Progenitor cell of endocrine pancreas (in vitro differentiated cells): Measurements from ENCODE around the gene GBF1. TPM values are rescaled to one million over a fixed set of nuclear protein-coding genes. Genes with fewer than 3 reads are reported as not detected.

ENCODE experiments used
- DNase-seq: peaks from one replicate; pipeline ENCODE4 v3.0.0; 2021; ENCODE audit warnings: low spot score; ENCODE audit not compliant: unreplicated experiment
- H3K27ac Mint-ChIP-seq: 2 replicates; pipeline ENCODE4 v1.8.0; 2021; ENCODE audit warnings: mild to moderate bottlenecking, moderate library complexity, mixed read lengths
- H3K27me3 Mint-ChIP-seq: 2 replicates; pipeline ENCODE4 v1.8.0; 2021; ENCODE audit warnings: mixed read lengths
- H3K36me3 Mint-ChIP-seq: 2 replicates; pipeline ENCODE4 v1.8.0; 2022; ENCODE audit warnings: mixed read lengths; ENCODE audit not compliant: insufficient read depth
- H3K4me1 Mint-ChIP-seq: 2 replicates; pipeline ENCODE4 v1.8.0; 2021; ENCODE audit warnings: low read depth, mixed read lengths
- H3K4me3 Mint-ChIP-seq: 2 replicates; pipeline ENCODE4 v1.8.0; 2021; ENCODE audit warnings: low read depth, mild to moderate bottlenecking, moderate library complexity, mixed read lengths
- H3K9me3 Mint-ChIP-seq: 2 replicates; pipeline ENCODE4 v1.8.0; 2021; ENCODE audit warnings: low read depth, mixed read lengths
- CTCF ChIP-seq: fragments of 200-600 bp; sonication (generic); IDR thresholded peaks from one replicate; pipeline ENCODE4 v1.5.0; 2021; ENCODE audit warnings: antibody characterized with exemption, mild to moderate bottlenecking; ENCODE audit not compliant: unreplicated experiment
- total RNA-seq: library from RNA; stranded (reverse); gene quantifications from 2 replicates; pipeline ENCODE4 v1.2.1, GENCODE V29; 2021

The GBF1 gene
- total RNA-seq, 1 donor from 2014 or later, result 54.6 TPM

DNA sequence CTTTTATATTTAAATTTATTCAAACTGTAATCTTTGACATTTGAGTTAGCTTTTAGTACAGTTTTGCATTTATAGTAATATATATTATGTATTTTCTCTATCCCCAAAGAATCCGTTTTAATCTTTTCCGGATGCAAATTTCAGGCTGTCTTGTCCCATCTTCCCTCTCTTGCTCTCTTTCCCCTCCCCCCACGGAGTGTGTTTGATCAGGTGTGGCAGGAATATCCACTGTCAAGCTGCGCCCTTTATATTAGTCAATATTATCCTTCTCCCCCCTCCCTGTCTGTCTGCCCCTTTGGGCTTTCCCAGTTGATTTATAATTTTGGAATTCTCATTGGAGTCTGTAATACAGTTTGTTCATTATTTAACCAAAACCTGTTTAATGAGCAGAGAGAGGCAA is 19.0 kb downstream of the GBF1 start:
- no peak overlapping the region for H3K4me3 Mint-ChIP-seq
- no peaks in the 10 kb centered on the region for H3K27me3 Mint-ChIP-seq
- TF ChIP-seq CTCF, result no peak
- H3K9me3 Mint-ChIP-seq, result no peaks in the 10 kb centered on the region
- no peak overlapping the region for H3K27ac Mint-ChIP-seq
- no peak for DNase-seq
- H3K36me3 Mint-ChIP-seq, result peaks cover 6% of the 10 kb centered on the region
- peaks cover 6% of the 10 kb centered on the region for H3K4me1 Mint-ChIP-seq

DNA sequence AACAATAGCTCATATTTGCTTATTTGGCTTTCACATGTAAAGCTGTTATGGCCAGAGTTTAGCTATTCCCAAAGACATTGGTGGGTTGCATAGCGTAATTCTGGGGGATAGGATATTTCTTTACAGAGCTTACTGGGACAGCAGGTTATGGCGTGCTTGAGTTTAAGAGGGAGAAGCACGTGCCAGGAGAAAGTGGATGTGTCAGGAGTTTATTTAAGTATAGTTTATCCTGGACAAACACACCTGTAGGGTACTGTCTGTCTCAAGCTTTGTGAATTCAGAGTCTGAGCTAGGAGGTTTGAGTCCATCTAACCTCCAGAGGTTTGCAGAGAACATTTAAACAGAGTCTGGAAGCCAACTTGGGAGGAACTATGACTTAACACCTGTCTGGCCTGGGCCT is 21.3 kb downstream of the GBF1 start:
- H3K27me3 Mint-ChIP-seq, result no peaks in the 10 kb centered on the region
- peaks cover 6% of the 10 kb centered on the region for H3K4me1 Mint-ChIP-seq
- no peak overlapping the region for H3K4me3 Mint-ChIP-seq
- no peak overlapping the region for H3K27ac Mint-ChIP-seq
- H3K36me3 Mint-ChIP-seq, result peaks cover 4% of the 10 kb centered on the region
- no peaks in the 10 kb centered on the region for H3K9me3 Mint-ChIP-seq
- no peak for DNase-seq
- TF ChIP-seq CTCF, result no peak

DNA sequence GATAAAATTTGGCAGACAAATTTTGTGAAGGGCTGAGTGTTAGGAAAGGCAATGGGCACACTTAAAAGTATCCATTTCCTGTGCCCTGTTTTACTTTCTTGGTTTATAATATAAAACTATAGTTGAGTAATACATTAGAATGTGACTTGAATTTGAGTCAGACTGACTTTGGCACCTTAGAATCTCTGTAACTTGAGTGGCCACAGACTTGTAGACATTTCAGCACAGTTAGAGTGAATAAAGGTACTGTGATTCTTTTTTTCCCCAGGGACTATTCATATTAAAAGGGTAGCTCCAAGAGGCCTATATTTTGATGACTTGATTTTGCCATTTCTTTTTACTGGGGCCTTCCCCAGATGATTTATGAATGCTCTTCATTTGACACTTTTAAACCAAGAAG is 22.4 kb downstream of the GBF1 start:
- no peak for DNase-seq
- H3K4me1 Mint-ChIP-seq, result peaks cover 6% of the 10 kb centered on the region
- no peak overlapping the region for H3K27ac Mint-ChIP-seq
- H3K9me3 Mint-ChIP-seq, result no peaks in the 10 kb centered on the region
- no peaks in the 10 kb centered on the region for H3K27me3 Mint-ChIP-seq
- H3K36me3 Mint-ChIP-seq, result peaks cover 4% of the 10 kb centered on the region
- no peak overlapping the region for H3K4me3 Mint-ChIP-seq
- no peak for TF ChIP-seq CTCF

- no peak overlapping the region for H3K4me3 Mint-ChIP-seq
- H3K4me1 Mint-ChIP-seq, result peaks cover 6% of the 10 kb centered on the region
- no peaks in the 10 kb centered on the region for H3K9me3 Mint-ChIP-seq
- no peak for TF ChIP-seq CTCF
- H3K27ac Mint-ChIP-seq, result no peak overlapping the region
- no peaks in the 10 kb centered on the region for H3K27me3 Mint-ChIP-seq
- H3K36me3 Mint-ChIP-seq, result peaks cover 6% of the 10 kb centered on the region
- DNase-seq, result no peak
Measured at GRCh38 chr10:102268375-102268888, 23.1 kb downstream of the GBF1 start.

GRCh38 chr10:102269017-102269416 is 23.7 kb downstream of the GBF1 start:
- no peak for DNase-seq
- H3K4me1 Mint-ChIP-seq, result peaks cover 6% of the 10 kb centered on the region
- no peaks in the 10 kb centered on the region for H3K9me3 Mint-ChIP-seq
- no peak for TF ChIP-seq CTCF
- peaks cover 7% of the 10 kb centered on the region for H3K36me3 Mint-ChIP-seq
- H3K27ac Mint-ChIP-seq, result no peak overlapping the region
- H3K27me3 Mint-ChIP-seq, result no peaks in the 10 kb centered on the region
- no peak overlapping the region for H3K4me3 Mint-ChIP-seq
